DMS53 (cell line): ENCODE data around the gene ATF3.
A peak's percentile ranks its signal among the peaks of the same experiment; 100 is the strongest.

Source experiments
- DNase-seq: peaks from one replicate; lab custom pipeline; 2025; lab: John Stamatoyannopoulos, UW

ATF3 gene

GRCh38 chr1:212651977-212652376 is 43.4 kb downstream of the ATF3 start:
- no peak for DNase-seq

- no peak for DNase-seq
These were observed 44.0 kb downstream of the ATF3 start for GRCh38 chr1:212652609-212653008.

GRCh38 chr1:212655668-212656440 is 47.3 kb downstream of the ATF3 start:
- no peak for DNase-seq

- no peak for DNase-seq
These were observed 48.2 kb downstream of the ATF3 start for GRCh38 chr1:212656730-212657129.

GRCh38 chr1:212658250-212658649 is 49.7 kb downstream of the ATF3 start:
- DNase-seq, result peak; percentile 40

GRCh38 chr1:212664409-212665199 is 56.0 kb downstream of the ATF3 start:
- no peak for DNase-seq

- DNase-seq, result peak; percentile 95
These were observed 56.9 kb downstream of the ATF3 start for GRCh38 chr1:212665241-212666115.

- DNase-seq, result peak; percentile 41
These were observed 57.7 kb downstream of the ATF3 start for GRCh38 chr1:212666116-212666775.

- DNase-seq, result peak; percentile 87
These were observed 58.9 kb downstream of the ATF3 start for GRCh38 chr1:212667223-212668139.

GRCh38 chr1:212668477-212668876 is 59.9 kb downstream of the ATF3 start:
- DNase-seq, result no peak

GRCh38 chr1:212669102-212669501 is 60.5 kb downstream of the ATF3 start:
- DNase-seq, result peak; percentile 58

GRCh38 chr1:212669600-212669999 is 61.0 kb downstream of the ATF3 start:
- no peak for DNase-seq

- DNase-seq, result peak; percentile 16
These were observed 61.7 kb downstream of the ATF3 start for GRCh38 chr1:212670301-212670700.
